T-helper 2 cell treated with Interferon-gamma antibody and Interleukin-4, amounts not matched to agents 5 μg/mL and 100 μg/mL, for 36 hours (primary cell): ENCODE data around the gene PLA2G1B.

Experiments used
- DNase-seq: peaks from one replicate; pipeline ENCODE4 v3.0.0; 2021; ENCODE audit warnings: low spot score
- H3K27ac Mint-ChIP-seq: one replicate; pipeline ENCODE4 v1.8.0; 2021; ENCODE audit warnings: mild to moderate bottlenecking, mixed read lengths
- H3K27me3 Mint-ChIP-seq: one replicate; pipeline ENCODE4 v1.8.0; 2021; ENCODE audit warnings: low read depth, mixed read lengths
- H3K36me3 Mint-ChIP-seq: one replicate; pipeline ENCODE4 v1.8.0; 2021; ENCODE audit warnings: low read depth, mixed read lengths
- H3K4me1 Mint-ChIP-seq: one replicate; pipeline ENCODE4 v1.8.0; 2021; ENCODE audit warnings: low read depth, mixed read lengths
- H3K4me3 Mint-ChIP-seq: one replicate; pipeline ENCODE4 v1.8.0; 2022; ENCODE audit warnings: mild to moderate bottlenecking, moderate library complexity, mixed read lengths
- H3K9me3 Mint-ChIP-seq: one replicate; pipeline ENCODE4 v1.8.0; 2021; ENCODE audit warnings: mixed read lengths

PLA2G1B gene

DNA sequence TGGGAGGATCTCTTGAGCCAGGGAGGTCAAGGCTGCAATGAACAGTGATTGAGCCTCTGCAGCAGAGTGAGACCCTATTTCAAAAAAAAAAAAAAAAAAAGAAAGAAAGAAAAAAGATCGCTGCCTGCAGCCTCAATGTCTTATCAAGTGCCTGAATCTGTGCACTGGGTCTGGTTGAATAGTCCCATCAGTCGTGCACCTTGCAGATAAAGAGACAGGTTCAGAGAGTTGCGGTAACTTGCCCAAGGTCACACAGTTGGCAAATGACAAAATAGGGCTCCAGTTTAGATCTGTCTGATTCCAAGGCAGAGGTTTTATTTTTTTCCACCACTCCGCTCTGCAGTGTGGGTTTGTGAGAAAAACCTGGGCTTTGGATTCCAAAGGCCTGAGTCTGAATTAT lies 649 bp upstream of the PLA2G1B start:
- Mint-ChIP-seq H3K27me3 (peaks cover 3% of the 10 kb centered on the region), H3K4me3 (no peak overlapping the region), H3K27ac (no peak overlapping the region), H3K9me3 (no peaks in the 10 kb centered on the region), H3K4me1 (peaks cover 5% of the 10 kb centered on the region), H3K36me3 (no peaks in the 10 kb centered on the region)
- DNase-seq = no peak

DNA sequence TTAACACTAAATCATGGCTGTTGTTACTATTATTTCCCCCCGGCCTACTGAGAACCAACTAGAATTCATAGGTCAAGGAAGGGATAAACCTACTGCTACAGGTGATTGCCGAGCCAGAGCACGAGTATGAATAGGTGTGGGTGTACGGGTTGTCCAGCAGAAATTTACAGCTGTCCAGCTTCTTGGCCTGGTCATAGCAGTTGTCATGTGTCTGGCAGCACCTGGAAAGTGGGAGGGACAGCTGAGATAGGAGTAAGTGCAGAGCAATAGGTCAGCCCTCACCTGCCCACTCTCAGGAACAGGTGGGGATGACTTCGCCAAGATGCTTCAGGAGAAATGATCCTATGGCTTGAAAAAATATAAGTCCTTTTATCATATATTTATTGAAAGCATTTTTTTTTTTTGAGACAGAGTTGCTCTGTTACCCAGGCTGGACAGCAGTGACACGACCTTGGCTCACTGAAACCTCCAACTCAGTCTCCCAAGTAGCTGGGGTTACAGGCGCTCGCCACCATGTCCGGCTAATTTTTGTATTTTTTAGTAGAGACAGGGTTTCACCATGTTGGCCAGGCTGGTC lies 2.6 kb downstream of the PLA2G1B start:
- DNase-seq = no peak
- Mint-ChIP-seq H3K9me3 (no peaks in the 10 kb centered on the region), H3K4me3 (no peak overlapping the region), H3K27me3 (peaks cover 3% of the 10 kb centered on the region), H3K27ac (no peak overlapping the region), H3K36me3 (no peaks in the 10 kb centered on the region), H3K4me1 (peaks cover 5% of the 10 kb centered on the region)

DNA sequence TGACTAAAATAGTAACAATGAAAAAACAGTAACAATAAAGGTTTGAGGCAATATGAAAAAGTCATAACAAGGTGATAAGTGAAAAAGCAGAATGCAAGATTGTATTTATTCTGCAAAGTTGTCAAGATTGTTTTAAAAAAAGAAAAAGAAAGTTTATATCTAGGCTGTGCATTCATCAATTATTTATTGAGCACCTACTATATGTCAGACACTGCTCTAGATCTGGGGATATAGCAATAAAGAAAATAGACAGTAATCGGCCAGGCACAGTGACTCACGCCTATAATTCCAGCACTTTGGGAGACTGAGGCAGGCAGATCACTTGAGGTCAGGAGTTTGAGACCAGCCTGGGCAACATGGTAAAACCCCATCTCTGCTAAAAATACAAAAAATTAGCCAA lies 3.8 kb downstream of the PLA2G1B start:
- Mint-ChIP-seq H3K4me1 (peaks cover 5% of the 10 kb centered on the region), H3K9me3 (no peaks in the 10 kb centered on the region), H3K27me3 (peaks cover 3% of the 10 kb centered on the region), H3K4me3 (no peak overlapping the region), H3K27ac (no peak overlapping the region), H3K36me3 (no peaks in the 10 kb centered on the region)
- no peak for DNase-seq

DNA sequence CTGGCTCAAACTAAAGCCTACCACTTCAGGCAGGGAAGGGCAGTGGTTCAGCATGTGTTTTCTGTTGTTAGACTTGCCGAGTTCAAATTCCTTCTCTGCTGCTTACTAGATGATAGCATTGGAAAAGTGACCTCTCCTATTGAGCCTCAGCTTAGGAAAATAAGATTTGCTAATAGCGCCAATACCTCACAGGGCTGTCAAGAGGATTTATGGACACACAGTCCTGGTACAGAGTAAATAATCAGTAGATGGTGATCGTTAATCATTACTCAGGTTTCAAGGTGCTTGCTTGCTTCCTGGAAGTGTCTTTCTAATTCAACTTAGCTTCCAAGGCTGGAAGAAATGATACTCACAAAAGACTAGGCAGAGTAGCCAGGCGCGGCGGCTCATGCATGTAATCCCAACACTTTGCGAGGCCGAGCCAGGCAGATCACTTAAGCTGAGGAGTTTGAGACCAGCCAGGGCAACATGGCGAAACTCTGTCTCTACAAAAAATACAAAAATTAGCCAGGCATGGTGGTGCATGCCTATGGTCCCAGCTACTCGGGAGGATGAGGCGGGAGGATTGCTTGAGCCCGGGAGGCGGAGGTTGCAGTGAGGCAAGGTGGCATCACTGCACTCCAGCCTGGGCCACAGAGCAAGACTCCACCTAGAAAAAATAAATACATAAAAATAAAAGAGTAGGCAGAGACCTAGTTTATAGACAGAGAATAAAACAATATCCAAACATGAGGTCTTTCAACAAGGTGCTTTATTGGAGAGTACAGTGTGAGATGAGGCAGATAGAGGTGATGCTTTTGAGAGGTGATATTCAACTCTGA lies 6.0 kb downstream of the PLA2G1B start:
- peaks cover 4% of the 10 kb centered on the region for H3K27me3 Mint-ChIP-seq
- peaks cover 14% of the 10 kb centered on the region for H3K4me1 Mint-ChIP-seq
- H3K36me3 Mint-ChIP-seq = no peaks in the 10 kb centered on the region
- H3K27ac Mint-ChIP-seq = no peak overlapping the region
- DNase-seq = no peak
- H3K9me3 Mint-ChIP-seq = no peaks in the 10 kb centered on the region
- no peak overlapping the region for H3K4me3 Mint-ChIP-seq

DNA sequence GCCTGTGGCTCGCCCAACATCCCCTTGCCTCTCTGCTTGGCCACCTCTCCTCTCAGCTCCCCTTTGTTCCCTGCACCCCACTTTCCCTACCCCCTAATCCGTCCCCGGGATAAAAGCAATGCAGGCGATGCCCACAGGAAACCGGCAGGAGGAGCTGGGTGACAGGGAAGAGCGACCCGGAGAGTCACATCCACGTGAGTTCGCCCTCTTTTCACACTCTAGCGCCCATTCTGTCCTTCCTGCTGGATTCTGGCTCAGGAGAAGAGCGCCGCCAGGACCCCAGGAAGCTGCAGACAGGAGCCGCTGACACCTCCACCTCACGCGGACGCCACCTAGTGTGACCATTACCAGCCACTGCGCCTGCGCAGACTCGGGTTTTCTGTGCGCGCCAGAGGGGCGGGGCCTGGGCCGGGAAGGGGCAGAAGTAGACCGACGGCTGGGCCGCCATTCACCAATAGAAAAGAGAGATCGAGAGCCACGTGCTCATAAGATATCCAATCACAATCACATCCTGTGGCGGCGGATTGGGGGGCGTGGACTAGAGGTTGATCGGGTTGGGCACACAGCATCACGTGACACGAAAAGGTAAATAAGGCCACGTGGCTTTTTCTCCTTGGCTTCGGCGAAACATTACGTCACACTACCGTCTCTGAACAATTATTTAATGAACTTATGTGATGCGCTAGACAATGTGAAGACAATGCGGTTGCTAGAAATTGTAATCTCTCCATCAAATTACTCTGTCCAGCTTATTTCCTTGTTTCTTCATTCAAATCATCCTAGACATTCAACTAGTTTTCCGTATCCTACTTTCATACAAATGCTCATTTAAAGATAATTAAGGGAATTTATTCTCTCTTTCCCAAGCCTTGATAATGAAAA lies 10.1 kb downstream of the PLA2G1B start:
- Mint-ChIP-seq H3K36me3 (no peaks in the 10 kb centered on the region), H3K9me3 (no peaks in the 10 kb centered on the region), H3K27ac (peak overlapping the region; percentile 95), H3K4me1 (peaks cover 9% of the 10 kb centered on the region), H3K4me3 (peak overlapping the region; percentile 92), H3K27me3 (peaks cover 4% of the 10 kb centered on the region)
- DNase-seq = peak; percentile 100

DNA sequence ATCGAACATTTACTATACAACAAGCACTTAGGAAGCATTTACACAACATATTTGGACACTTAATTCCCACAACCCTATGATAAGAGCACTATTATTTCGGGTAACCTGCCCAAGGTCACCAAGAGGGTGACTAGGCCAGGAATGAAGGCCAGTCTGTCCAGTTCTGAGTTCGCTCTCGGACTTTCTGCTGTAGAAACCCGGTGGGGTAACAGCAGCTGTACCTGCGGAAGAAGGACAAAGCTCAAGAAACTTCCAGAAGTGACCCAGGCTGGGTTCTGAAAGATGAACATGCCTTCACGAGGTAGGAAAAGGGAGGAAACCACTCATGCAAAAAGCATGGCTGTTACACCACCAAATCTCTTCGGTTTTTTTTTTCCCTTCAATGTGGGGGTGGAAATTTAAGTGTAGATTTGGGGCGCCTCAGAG lies 10.8 kb downstream of the PLA2G1B start:
- H3K36me3 Mint-ChIP-seq = no peaks in the 10 kb centered on the region
- no peak for DNase-seq
- H3K9me3 Mint-ChIP-seq = no peaks in the 10 kb centered on the region
- H3K4me3 Mint-ChIP-seq = peak overlapping the region; percentile 92
- peak overlapping the region; percentile 95 for H3K27ac Mint-ChIP-seq
- H3K4me1 Mint-ChIP-seq = peaks cover 9% of the 10 kb centered on the region
- peaks cover 4% of the 10 kb centered on the region for H3K27me3 Mint-ChIP-seq

DNA sequence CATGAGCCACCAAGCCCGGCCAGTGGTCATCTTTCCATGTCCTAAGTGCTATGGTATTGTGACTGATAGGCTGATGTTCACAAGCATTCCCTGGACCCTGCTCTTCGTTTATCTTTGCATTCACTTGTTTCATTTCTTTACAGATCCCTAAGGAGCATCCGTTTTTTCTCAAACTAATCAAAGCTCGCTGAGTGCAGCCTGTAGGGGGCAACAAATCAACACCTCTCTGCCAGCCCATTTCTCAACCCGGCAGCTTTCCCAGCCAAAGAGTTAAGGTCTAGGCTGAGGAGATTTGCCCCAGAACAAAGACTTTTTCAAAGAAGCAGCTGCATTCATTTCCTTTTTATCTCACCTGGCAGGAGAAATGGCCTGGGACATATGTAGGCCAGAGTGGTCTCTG lies 13.4 kb downstream of the PLA2G1B start:
- no peak overlapping the region for H3K4me3 Mint-ChIP-seq
- no peaks in the 10 kb centered on the region for H3K36me3 Mint-ChIP-seq
- no peak overlapping the region for H3K27ac Mint-ChIP-seq
- no peak for DNase-seq
- H3K4me1 Mint-ChIP-seq = peaks cover 9% of the 10 kb centered on the region
- H3K9me3 Mint-ChIP-seq = no peaks in the 10 kb centered on the region
- H3K27me3 Mint-ChIP-seq = peaks cover 4% of the 10 kb centered on the region

DNA sequence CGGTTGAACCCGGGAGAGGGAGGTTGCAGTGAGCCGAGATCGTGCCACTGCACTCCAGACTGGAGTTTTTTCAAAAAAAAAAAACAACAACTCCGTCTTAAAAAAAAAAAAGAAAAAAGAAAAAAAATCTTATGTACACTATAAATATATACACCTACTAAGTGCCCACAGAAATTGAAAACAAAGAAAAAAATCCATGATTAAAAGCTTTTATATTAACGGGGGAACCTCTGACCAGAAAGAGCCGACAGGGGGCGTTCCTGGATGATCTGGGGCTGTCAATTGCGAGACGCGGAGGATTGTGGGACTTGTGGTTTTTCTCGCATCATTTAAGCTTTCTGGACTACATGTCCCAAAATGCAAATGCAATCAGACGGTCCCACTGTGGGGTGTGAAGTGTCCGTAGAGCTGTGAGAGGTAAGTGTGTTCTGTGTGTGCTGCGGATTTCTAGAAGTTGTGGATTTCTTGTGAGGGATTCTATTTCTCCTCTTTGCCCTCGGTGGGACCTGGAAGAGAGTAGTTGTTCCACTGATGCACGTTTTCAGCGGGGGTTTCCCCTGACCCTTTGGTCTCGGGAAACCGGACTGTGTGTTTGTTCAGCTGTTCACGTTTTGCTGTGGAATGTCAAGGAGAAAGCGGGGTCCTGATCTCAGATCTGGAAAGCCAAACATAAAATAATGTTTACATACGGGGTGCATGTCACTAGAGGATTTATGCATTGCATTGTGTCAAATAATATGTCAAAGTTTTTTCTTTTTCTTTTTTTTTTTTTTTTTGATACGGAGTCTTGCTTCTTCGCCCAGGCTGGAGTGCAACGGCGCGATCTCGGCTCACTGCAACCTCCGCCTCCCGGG lies 25.4 kb downstream of the PLA2G1B start, which contains the start of gene SIRT4:
SIRT4 (plus strand) TSS at position 360 of the 854 bp plus-strand sequence. CDS start 1,241 bp downstream, outside the sequence.
- peak; percentile 84 for DNase-seq
- Mint-ChIP-seq H3K4me1 (peaks cover 8% of the 10 kb centered on the region), H3K36me3 (no peaks in the 10 kb centered on the region), H3K27me3 (no peaks in the 10 kb centered on the region), H3K4me3 (peak within 1 kb of the TSS; percentile 89), H3K27ac (peak within 1 kb of the TSS; percentile 69), H3K9me3 (no peaks in the 10 kb centered on the region)

DNA sequence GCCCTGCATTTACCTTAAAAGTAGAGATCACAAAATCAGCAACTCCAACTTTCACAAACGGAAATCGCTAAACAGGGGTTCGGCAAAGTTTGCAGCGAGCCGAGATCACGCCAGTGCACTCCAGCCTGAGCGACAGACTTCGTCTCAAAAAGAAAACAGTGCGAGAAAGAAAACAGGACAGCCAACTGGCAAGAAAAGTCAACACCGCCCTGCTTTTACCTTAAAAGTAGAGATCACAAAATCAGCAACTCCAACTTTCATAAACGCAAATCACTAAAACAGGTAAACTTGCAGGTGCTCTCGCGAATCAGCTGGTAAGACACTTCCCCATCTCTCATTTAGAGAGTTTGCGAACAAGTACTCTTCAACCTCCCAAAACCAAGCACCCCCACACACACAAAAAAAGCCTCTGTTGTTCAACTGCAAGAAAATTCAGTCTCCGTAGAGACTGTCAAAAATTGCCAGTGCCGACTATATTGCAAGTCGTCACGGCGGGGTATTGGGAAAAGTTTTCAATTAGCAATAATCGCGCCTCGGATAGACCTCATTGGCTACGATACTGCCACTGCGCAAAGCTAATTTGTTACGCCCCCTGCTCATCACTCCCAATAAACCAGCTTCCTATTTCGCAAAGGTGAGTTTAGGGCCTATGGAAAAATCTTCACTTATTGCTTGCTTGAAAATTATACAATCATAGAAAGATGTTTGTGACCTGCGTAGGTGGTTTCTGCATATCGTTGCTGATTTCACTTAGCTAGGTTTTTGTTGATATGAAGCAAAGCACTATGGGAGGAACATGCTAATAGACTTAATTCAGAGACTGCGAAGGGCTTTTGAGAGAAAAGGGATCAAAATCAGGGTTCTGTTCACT lies 34.7 kb downstream of the PLA2G1B start, which contains the start of gene RNU4-1:
RNU4-1 (minus strand) TSS at position 577 of the 871 bp plus-strand sequence.
- peak; percentile 81 for DNase-seq
- H3K4me3 Mint-ChIP-seq = no peak within 1 kb of the TSS
- no peaks in the 10 kb centered on the region for H3K9me3 Mint-ChIP-seq
- H3K27me3 Mint-ChIP-seq = peaks cover 12% of the 10 kb centered on the region
- no peak within 1 kb of the TSS for H3K27ac Mint-ChIP-seq
- peaks cover 5% of the 10 kb centered on the region for H3K4me1 Mint-ChIP-seq
- no peaks in the 10 kb centered on the region for H3K36me3 Mint-ChIP-seq

DNA sequence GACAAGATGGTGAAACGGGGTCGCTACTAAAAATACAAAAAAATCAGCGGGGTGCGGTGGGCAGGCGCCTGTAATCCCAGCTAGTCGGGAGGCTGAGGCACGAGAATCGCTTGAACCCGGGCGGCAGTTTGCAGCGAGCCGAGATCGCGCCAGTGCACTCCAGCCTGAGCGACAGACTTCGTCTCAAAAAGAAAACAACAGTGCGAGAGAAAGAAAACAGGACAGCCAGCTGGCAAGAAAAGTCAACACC lies 35.2 kb downstream of the PLA2G1B start:
- Mint-ChIP-seq H3K36me3 (no peaks in the 10 kb centered on the region), H3K4me3 (no peak overlapping the region), H3K27ac (no peak overlapping the region), H3K4me1 (peaks cover 5% of the 10 kb centered on the region), H3K9me3 (no peaks in the 10 kb centered on the region), H3K27me3 (peaks cover 12% of the 10 kb centered on the region)
- no peak for DNase-seq

DNA sequence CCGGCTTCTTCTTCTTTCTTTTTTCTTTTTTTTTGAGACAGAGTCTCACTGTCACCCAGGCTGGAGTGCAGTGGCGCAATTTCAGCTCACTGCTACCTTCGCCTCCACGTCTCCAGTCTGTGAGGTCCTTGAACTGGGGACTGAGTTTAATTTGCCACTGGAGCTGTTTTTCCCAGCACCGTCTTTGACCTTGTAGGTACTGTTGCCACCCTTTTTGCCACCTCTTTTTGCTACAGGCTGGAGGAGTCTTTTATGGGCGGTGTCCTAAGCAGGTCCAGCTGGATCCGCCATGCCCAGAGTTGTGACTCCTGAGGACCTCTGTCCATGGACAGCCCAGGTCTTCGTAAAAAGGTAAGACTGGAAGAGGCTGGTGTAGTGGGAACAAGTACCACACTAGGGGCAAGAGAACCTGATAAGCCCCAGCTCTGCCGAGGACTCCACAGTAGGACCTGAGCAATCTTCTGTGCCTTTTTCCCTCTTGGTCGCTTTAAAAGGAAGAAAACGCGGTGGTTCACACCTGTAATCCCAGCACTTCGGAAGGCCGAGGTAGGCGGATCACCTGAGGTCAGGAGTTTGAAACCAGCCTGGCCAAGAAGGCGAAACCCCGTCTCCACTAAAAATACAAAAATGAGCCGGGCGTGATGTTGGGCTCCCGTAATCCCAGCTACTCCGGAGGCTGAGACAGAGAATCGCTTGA lies 36.8 kb downstream of the PLA2G1B start:
- H3K4me3 Mint-ChIP-seq = no peak overlapping the region
- H3K4me1 Mint-ChIP-seq = peaks cover 5% of the 10 kb centered on the region
- H3K9me3 Mint-ChIP-seq = no peaks in the 10 kb centered on the region
- peak; percentile 49 for DNase-seq
- H3K27me3 Mint-ChIP-seq = peaks cover 12% of the 10 kb centered on the region
- peak overlapping the region; percentile 70 for H3K27ac Mint-ChIP-seq
- no peaks in the 10 kb centered on the region for H3K36me3 Mint-ChIP-seq

DNA sequence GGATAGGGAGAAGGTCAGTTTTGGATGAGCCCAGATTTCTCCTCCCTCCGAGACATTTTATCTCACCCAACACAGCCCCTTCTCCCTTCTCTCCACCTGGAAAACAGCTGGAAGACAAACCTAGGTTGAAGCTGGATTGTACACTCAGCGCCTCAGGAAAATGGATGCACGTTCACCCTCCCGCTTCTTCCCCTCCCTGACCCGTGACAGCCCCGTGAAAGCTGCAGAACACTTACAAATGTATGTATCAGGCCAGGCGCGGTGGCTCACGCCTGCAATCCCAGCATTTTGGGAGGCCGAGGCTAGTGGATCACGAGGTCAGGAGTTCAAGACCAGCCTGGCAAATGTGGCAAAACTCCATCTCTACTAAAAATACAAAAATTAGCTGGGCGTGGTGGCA lies 40.1 kb downstream of the PLA2G1B start:
- no peaks in the 10 kb centered on the region for H3K9me3 Mint-ChIP-seq
- no peak for DNase-seq
- H3K4me1 Mint-ChIP-seq = peaks cover 7% of the 10 kb centered on the region
- H3K36me3 Mint-ChIP-seq = no peaks in the 10 kb centered on the region
- no peak overlapping the region for H3K27ac Mint-ChIP-seq
- peaks cover 12% of the 10 kb centered on the region for H3K27me3 Mint-ChIP-seq
- no peak overlapping the region for H3K4me3 Mint-ChIP-seq
